CD4-positive, alpha-beta memory T cell (primary cell): Measurements from ENCODE around the gene DPH3. TPM values are rescaled to one million over a fixed set of nuclear protein-coding genes. Genes with fewer than 3 reads are reported as not detected.

Source experiments
- CTCF ChIA-PET: fragments of 350-600 bp; sonication (Branson Sonifier 250); formaldehyde crosslinking; loops from one replicate; lab custom pipeline; 2021; ENCODE audit warnings: inconsistent platforms; ENCODE audit not compliant: partially characterized antibody; lab: Charles Lee
- POLR2A ChIA-PET: fragments of 350-600 bp; sonication (Branson Sonifier 250); formaldehyde crosslinking; loops from one replicate; lab custom pipeline; 2021; ENCODE audit not compliant: partially characterized antibody; lab: Charles Lee
- DNase-seq, 5 donors: peaks; one replicate each; pipeline versions ENCODE4 v3.0.0 to v3.0.0-alpha.2; 2020 to 2022; ENCODE audit warnings: mixed read lengths in 1 of 5
- H3K27ac ChIP-seq: one replicate; pipeline ENCODE4 v1.7.0; 2013; ENCODE audit warnings: low read depth, low read length
- H3K27me3 ChIP-seq: 2 replicates; pipeline ENCODE4 v1.7.0; 2013; ENCODE audit warnings: mild to moderate bottlenecking, low read length, moderate library complexity; ENCODE audit not compliant: insufficient read depth
- H3K36me3 ChIP-seq: 2 replicates; pipeline ENCODE4 v1.7.0; 2013; ENCODE audit warnings: mild to moderate bottlenecking, low read length, moderate library complexity; ENCODE audit not compliant: insufficient read depth
- H3K4me1 ChIP-seq: 2 replicates; pipeline ENCODE4 v1.7.0; 2013; ENCODE audit warnings: mild to moderate bottlenecking, low read length, moderate library complexity; ENCODE audit not compliant: insufficient read depth
- H3K4me3 ChIP-seq, 2 donors: one replicate each; pipeline ENCODE4 v1.7.0; 2013; ENCODE audit warnings: low read length in 2 of 2, mild to moderate bottlenecking in 1 of 2
- H3K9me3 ChIP-seq, 2 donors: one replicate each; pipeline ENCODE4 v1.7.0; 2013; ENCODE audit warnings: low read length in 2 of 2, control low read depth in 1 of 2; ENCODE audit not compliant: control insufficient read depth in 1 of 2
- H3K27ac Mint-ChIP-seq, 7 donors: one replicate each; pipeline ENCODE4 v1.8.0; 2020 to 2021; ENCODE audit warnings: mixed read lengths in 7 of 7, mild to moderate bottlenecking in 6 of 7, inconsistent platforms in 3 of 7, moderate library complexity in 3 of 7
- H3K27me3 Mint-ChIP-seq, 2 donors: one replicate each; pipeline ENCODE4 v1.8.0; 2020 to 2021; ENCODE audit warnings: mixed read lengths in 2 of 2
- H3K36me3 Mint-ChIP-seq, 2 donors: one replicate each; pipeline ENCODE4 v1.8.0; 2020 to 2021; ENCODE audit warnings: mixed read lengths in 2 of 2, inconsistent platforms in 1 of 2, mild to moderate bottlenecking in 1 of 2
- H3K4me1 Mint-ChIP-seq, 4 donors: one replicate each; pipeline ENCODE4 v1.8.0; 2020 to 2021; ENCODE audit warnings: mixed read lengths in 4 of 4, mild to moderate bottlenecking in 1 of 4
- H3K4me3 Mint-ChIP-seq, 8 donors: one replicate each; pipeline ENCODE4 v1.8.0; 2020 to 2021; ENCODE audit warnings: mixed read lengths in 8 of 8, mild to moderate bottlenecking in 7 of 8, moderate library complexity in 6 of 8, inconsistent platforms in 3 of 8
- H3K9me3 Mint-ChIP-seq, 8 donors: one replicate each; pipeline ENCODE4 v1.8.0; 2020 to 2021; ENCODE audit warnings: mixed read lengths in 8 of 8, mild to moderate bottlenecking in 5 of 8, inconsistent platforms in 3 of 8, moderate library complexity in 1 of 8
- intact Hi-C: fragments of 100-400 bp; cut with micrococcal nuclease; formaldehyde crosslinking; loops from one replicate; pipeline ENCODE4 v1.15.1; 2023
- polyA plus RNA-seq, 2 donors: library from polyadenylated mRNA; unstranded; fragments of 300-500 nt; fragmentation: Illumina TruSeq; gene quantifications; one replicate each; pipeline ENCODE4 v1.2.3, GENCODE V29; 2021
- total RNA-seq, 2 experiments: library from RNA; stranded (reverse); gene quantifications; one replicate each; pipeline ENCODE4 v1.2.3, GENCODE V29; 2021

DPH3 gene
- total and polyA plus RNA-seq, 4 experiments from 2014 or later = 15.2 to 39.7 (median 17.5) TPM

GRCh38 chr3:16255726-16256125 is 9.0 kb downstream of the DPH3 start:
- Mint-ChIP-seq H3K27ac (no peak overlapping the region), H3K4me1 (peaks cover 0 to 7% (median 3%) of the 10 kb centered on the region in 4 donors), H3K4me3 (no peak overlapping the region), H3K27me3 (no peaks in the 10 kb centered on the region), H3K36me3 (peaks cover 10 to 20% of the 10 kb centered on the region in 2 donors), H3K9me3 (no peaks in the 10 kb centered on the region)
- POLR2A ChIA-PET = no interaction called here
- no peak for DNase-seq
- peaks cover 3% of the 10 kb centered on the region for H3K4me1 ChIP-seq
- no peak overlapping the region for H3K4me3 ChIP-seq
- intact Hi-C loops = no loop called here
- no peaks in the 10 kb centered on the region for H3K9me3 ChIP-seq
- H3K36me3 ChIP-seq = peaks cover 12% of the 10 kb centered on the region
- CTCF ChIA-PET = interaction anchor here (3.0 kb wide), 1 partner anchor 12 kb away, joined by 15 read pairs; no protein-coding TSS in a partner anchor
- no peak overlapping the region for H3K27ac ChIP-seq
- H3K27me3 ChIP-seq = no peaks in the 10 kb centered on the region

- ChIA-PET POLR2A (no interaction called here), CTCF (interaction anchor here (1.6 to 3.0 kb wide), 2 partner anchors 12 to 22 kb away, joined by 4 to 15 read pairs; no protein-coding TSS in a partner anchor)
- Mint-ChIP-seq H3K27ac (peak overlapping the region in 1 of 7 donors; percentile 52), H3K4me3 (no peak overlapping the region), H3K27me3 (no peaks in the 10 kb centered on the region), H3K36me3 (peaks cover 10 to 18% of the 10 kb centered on the region in 2 donors), H3K4me1 (peaks cover 0 to 7% (median 3%) of the 10 kb centered on the region in 4 donors), H3K9me3 (no peaks in the 10 kb centered on the region)
- DNase-seq = no peak
- Histone ChIP-seq H3K9me3 (no peaks in the 10 kb centered on the region), H3K36me3 (peaks cover 9% of the 10 kb centered on the region), H3K4me1 (peaks cover 3% of the 10 kb centered on the region), H3K27me3 (no peaks in the 10 kb centered on the region), H3K27ac (no peak overlapping the region), H3K4me3 (no peak overlapping the region)
- intact Hi-C loops = no loop called here
Observed at GRCh38 chr3:16255326-16255725, 9.4 kb downstream of the DPH3 start.

GRCh38 chr3:16254916-16255315 is 9.8 kb downstream of the DPH3 start:
- Mint-ChIP-seq H3K27me3 (no peaks in the 10 kb centered on the region), H3K4me3 (no peak overlapping the region), H3K36me3 (peaks cover 8 to 14% of the 10 kb centered on the region in 2 donors), H3K27ac (peak overlapping the region in 1 of 7 donors; percentile 52), H3K4me1 (peaks cover 0 to 7% (median 3%) of the 10 kb centered on the region in 4 donors), H3K9me3 (no peaks in the 10 kb centered on the region)
- H3K9me3 ChIP-seq = no peaks in the 10 kb centered on the region
- H3K27ac ChIP-seq = no peak overlapping the region
- peaks cover 3% of the 10 kb centered on the region for H3K4me1 ChIP-seq
- H3K4me3 ChIP-seq = no peak overlapping the region
- peaks cover 5% of the 10 kb centered on the region for H3K36me3 ChIP-seq
- CTCF ChIA-PET = interaction anchor here (1.6 to 3.0 kb wide), 2 partner anchors 11 to 22 kb away, joined by 4 to 15 read pairs; no protein-coding TSS in a partner anchor
- POLR2A ChIA-PET = interaction anchor here (1.2 kb wide), 1 partner anchor 10 kb away, joined by 3 read pairs; the partner anchor contains the start of gene OXNAD1
- intact Hi-C loops = no loop called here
- no peaks in the 10 kb centered on the region for H3K27me3 ChIP-seq
- DNase-seq = no peak

GRCh38 chr3:16253601-16254000 is 11.1 kb downstream of the DPH3 start:
- intact Hi-C loops = no loop called here
- H3K9me3 ChIP-seq = no peaks in the 10 kb centered on the region
- Mint-ChIP-seq H3K9me3 (no peaks in the 10 kb centered on the region), H3K36me3 (peaks cover 0 to 4% of the 10 kb centered on the region in 2 donors), H3K27me3 (no peaks in the 10 kb centered on the region), H3K27ac (no peak overlapping the region), H3K4me1 (peaks cover 0 to 4% (median 0%) of the 10 kb centered on the region in 4 donors), H3K4me3 (no peak overlapping the region)
- DNase-seq = no peak
- ChIA-PET POLR2A (interaction anchor here (1.2 kb wide), 1 partner anchor 11 kb away, joined by 3 read pairs; the partner anchor contains the start of gene OXNAD1), CTCF (interaction anchor here (1.6 to 3.0 kb wide), 2 partner anchors 10 to 23 kb away, joined by 4 to 15 read pairs; no protein-coding TSS in a partner anchor)
- no peak overlapping the region for H3K4me3 ChIP-seq
- H3K27ac ChIP-seq = no peak overlapping the region
- peaks cover 3% of the 10 kb centered on the region for H3K4me1 ChIP-seq
- H3K36me3 ChIP-seq = no peaks in the 10 kb centered on the region
- no peaks in the 10 kb centered on the region for H3K27me3 ChIP-seq

GRCh38 chr3:16252988-16253387 is 11.8 kb downstream of the DPH3 start:
- H3K27me3 Mint-ChIP-seq = no peaks in the 10 kb centered on the region
- no peak overlapping the region for H3K27ac ChIP-seq
- intact Hi-C loops = no loop called here
- H3K4me3 Mint-ChIP-seq = no peak overlapping the region
- H3K27ac Mint-ChIP-seq = no peak overlapping the region
- H3K36me3 ChIP-seq = no peaks in the 10 kb centered on the region
- ChIA-PET POLR2A (interaction anchor here (1.2 kb wide), 1 partner anchor 12 kb away, joined by 3 read pairs; the partner anchor contains the start of genes DPH3 and OXNAD1), CTCF (interaction anchor here (0.6 to 3.0 kb wide), 2 partner anchors 10 to 15 kb away, joined by 6 to 15 read pairs; no protein-coding TSS in a partner anchor)
- peaks cover 0 to 4% of the 10 kb centered on the region in 2 donors for H3K36me3 Mint-ChIP-seq
- H3K27me3 ChIP-seq = no peaks in the 10 kb centered on the region
- no peaks in the 10 kb centered on the region for H3K9me3 ChIP-seq
- H3K9me3 Mint-ChIP-seq = peaks cover 0 to 1% (median 0%) of the 10 kb centered on the region in 8 donors
- peaks cover 3% of the 10 kb centered on the region for H3K4me1 ChIP-seq
- DNase-seq = no peak
- H3K4me1 Mint-ChIP-seq = peaks cover 0 to 4% (median 2%) of the 10 kb centered on the region in 4 donors
- H3K4me3 ChIP-seq = no peak overlapping the region

GRCh38 chr3:16252243-16252978 is 12.3 kb downstream of the DPH3 start:
- H3K9me3 ChIP-seq = no peaks in the 10 kb centered on the region
- intact Hi-C loops = no loop called here
- POLR2A ChIA-PET = interaction anchor here (1.2 kb wide), 1 partner anchor 13 kb away, joined by 3 read pairs; the partner anchor contains the start of genes DPH3 and OXNAD1
- H3K27me3 ChIP-seq = no peaks in the 10 kb centered on the region
- Mint-ChIP-seq H3K27ac (peak overlapping the region in 1 of 7 donors; percentile 8), H3K4me1 (peaks cover 2 to 8% (median 4%) of the 10 kb centered on the region in 4 donors), H3K9me3 (peaks cover 0 to 1% (median 0%) of the 10 kb centered on the region in 8 donors), H3K27me3 (no peaks in the 10 kb centered on the region), H3K4me3 (no peak overlapping the region), H3K36me3 (peaks cover 0 to 4% of the 10 kb centered on the region in 2 donors)
- DNase-seq = no peak
- no peak overlapping the region for H3K4me3 ChIP-seq
- no peak overlapping the region for H3K27ac ChIP-seq
- peaks cover 3% of the 10 kb centered on the region for H3K4me1 ChIP-seq
- no peaks in the 10 kb centered on the region for H3K36me3 ChIP-seq
- CTCF ChIA-PET = interaction anchor here (3.0 kb wide), 1 partner anchor 9 kb away, joined by 15 read pairs; no protein-coding TSS in a partner anchor
